GM19372 (cell line): ENCODE measurements around the gene CNGA4.
"Not testable (repeated sequence)": the region's sequence is repeated elsewhere in the genome, so short reads cannot be mapped to it uniquely, and the experiment has no call there.

ENCODE experiments used
- ATAC-seq: cut with Tn5 transposase; IDR thresholded peaks from one replicate; pipeline ENCODE4 v1.9.1; 2021; ENCODE audit warnings: mild to moderate bottlenecking, low read depth, moderate library complexity; ENCODE audit not compliant: unreplicated experiment

Gene CNGA4

GRCh38 chr11:6258571-6259081 is 19.7 kb downstream of the CNGA4 start:
- ATAC-seq: no peak

DNA sequence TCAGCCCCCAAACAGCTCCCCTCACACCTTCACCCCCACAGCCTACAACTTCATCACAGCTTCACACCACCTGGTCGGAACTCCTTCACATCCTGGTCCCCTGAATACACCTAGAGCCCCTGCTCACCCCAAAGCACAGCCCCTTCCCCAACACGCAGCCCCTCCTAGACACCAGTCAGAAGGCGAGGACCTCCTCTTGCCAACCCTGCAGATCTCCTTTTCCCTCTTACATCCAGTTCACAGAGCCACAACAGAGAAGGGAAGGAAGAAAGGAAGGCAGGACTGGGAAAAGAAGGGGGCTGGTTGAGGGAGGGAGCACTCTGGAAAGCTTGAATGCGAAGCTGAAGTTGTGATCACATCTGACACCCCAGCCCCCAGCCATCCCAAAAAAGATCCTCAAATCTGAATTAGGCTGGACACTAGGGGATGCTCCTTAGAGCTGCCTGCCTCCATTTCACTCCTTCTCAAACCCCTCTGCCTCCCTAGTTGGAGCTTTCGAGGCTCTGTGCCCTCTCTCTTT is 21.4 kb downstream of the CNGA4 start:
- ATAC-seq: no peak

GRCh38 chr11:6263662-6264061 is 24.8 kb downstream of the CNGA4 start:
- ATAC-seq: no peak

DNA sequence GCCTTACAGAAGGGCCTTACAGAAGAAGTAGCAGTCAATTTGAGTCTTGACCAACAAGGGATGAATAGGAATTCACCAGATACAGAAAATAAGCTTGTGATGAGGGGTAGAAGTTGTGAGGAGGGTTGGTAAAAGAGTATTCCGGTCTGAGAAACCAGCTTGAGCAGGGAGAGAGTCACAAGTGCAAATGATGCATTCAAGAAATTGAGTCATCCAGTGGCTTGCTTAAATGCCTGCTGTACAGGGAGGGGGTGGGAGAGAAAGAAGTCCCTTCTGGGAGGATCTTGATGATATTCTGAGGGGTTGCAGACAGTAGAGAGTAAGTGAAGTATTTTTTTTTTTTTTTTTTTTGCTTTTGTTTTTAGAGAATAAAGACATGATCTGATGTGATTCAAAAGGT is 29.9 kb downstream of the CNGA4 start:
- ATAC-seq: no peak

GRCh38 chr11:6269994-6270393 is 31.1 kb downstream of the CNGA4 start:
- ATAC-seq: no peak

GRCh38 chr11:6270584-6271246 is 31.8 kb downstream of the CNGA4 start:
- ATAC-seq: no peak

DNA sequence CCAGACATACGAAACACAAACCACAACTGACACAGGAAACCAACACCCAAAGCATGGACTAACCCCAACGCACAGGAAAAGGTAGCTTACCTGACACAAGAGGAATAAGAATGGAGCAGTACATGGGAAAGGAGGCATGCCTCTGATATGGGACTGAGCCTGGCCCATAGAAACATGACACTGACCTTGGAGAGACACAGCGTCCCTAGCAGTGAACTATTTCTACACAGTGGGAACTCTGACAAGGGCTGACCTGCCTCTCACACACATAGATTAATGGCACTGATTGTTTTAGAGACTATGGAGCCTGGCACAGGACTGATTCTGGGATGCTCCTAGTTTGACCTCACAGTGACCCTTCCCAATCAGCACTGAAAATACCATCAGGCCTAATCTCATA is 32.7 kb downstream of the CNGA4 start:
- ATAC-seq: no peak

- ATAC-seq: no peak
Measured at GRCh38 chr11:6273188-6273587, 34.3 kb downstream of the CNGA4 start.

DNA sequence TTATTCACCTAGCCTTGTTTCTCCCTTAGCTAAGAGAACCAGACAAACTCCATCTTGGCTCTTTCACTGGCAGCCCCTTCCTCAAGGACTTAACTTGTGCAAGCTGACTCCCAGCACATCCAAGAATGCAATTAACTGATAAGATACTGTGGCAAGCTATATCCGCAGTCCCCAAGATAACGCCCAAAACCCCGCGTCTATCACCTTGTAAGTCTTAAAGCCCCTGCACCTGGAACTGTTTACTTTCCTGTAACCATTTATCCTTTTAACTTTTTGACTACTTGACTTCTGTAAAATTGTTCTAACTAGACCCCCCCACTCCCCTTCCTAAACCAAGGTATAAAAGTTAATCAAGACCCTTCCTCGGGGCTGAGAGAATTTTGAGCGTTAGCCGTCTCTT is 41.9 kb downstream of the CNGA4 start:
- not testable (repeated sequence) for ATAC-seq

GRCh38 chr11:6283453-6284023 is 44.6 kb downstream of the CNGA4 start:
- ATAC-seq: no peak

DNA sequence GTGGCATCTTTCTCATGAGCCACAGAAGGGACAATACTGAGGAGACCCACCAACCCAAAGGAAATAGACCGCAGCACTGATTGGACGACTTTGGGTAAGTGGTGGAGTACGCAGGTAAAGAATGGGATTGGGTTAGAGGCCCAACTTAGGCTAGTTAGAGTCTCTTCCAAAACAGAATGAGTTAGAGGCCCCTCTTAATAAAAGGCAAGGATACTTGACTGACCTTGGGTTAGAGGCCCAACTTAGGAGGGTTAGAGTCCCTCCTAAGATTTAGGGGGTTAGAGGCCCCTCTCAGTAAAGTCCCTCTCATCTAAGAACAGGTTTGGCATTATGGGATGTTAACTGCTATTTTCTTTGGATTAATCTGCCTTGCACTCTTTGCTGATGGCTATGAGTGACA is 45.4 kb downstream of the CNGA4 start:
- ATAC-seq: no peak

GRCh38 chr11:6285019-6285418 is 46.1 kb downstream of the CNGA4 start:
- no peak for ATAC-seq
